Ovary (tissue), 3 donors: Measurements from ENCODE around the gene GPX2.

ENCODE experiments used
- POLR2A ChIP-seq: fragments of 450-650 bp; IDR thresholded peaks from one replicate; pipeline ENCODE4 v1.6.1; 2017; ENCODE audit warnings: antibody characterized with exemption, mild to moderate bottlenecking, moderate library complexity
- TF ChIP-seq, protein P1 (sequence below), 3 donors: fragments of 450-650 bp in 2 of 3; fragments of 200-600 bp in 1 of 3; IDR thresholded peaks; one replicate each; pipeline versions ENCODE4 v1.5.1 to v1.8.0; 2016 to 2022; ENCODE audit warnings: antibody characterized with exemption in 3 of 3, mild to moderate bottlenecking in 1 of 3
- donor health status: DM: no; HTN: no; CAD: no.

DNA sequence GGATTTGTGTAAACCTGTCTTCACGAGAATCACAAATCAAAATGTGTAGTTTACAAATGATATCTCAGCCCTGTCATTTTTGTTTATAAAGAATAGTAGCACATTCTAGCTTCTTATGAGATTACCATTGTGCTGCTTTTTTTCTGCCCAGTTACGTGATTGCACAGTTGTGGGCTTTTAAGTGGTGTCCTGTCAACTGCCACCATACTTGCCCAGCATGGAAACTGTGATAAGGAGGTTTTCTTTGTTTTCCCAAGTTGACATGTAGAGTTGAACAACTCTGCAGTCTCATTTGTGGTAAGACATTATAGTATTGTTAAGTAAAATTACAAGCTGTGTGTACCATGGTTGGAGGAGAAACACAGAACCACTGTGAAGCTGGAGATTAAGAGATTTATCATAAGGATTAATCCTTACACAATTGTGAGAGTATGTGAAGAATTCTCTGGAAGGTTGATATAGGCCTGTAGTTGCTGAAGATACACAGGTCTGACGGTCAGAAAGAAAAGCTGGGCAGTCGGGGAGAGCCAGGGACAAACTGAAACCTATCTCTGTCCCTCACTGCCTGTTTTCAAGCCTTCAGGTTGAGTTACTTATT lies 16.0 kb downstream of the GPX2 start:
- no peak for TF ChIP-seq POLR2A
- TF ChIP-seq, protein P1, sequence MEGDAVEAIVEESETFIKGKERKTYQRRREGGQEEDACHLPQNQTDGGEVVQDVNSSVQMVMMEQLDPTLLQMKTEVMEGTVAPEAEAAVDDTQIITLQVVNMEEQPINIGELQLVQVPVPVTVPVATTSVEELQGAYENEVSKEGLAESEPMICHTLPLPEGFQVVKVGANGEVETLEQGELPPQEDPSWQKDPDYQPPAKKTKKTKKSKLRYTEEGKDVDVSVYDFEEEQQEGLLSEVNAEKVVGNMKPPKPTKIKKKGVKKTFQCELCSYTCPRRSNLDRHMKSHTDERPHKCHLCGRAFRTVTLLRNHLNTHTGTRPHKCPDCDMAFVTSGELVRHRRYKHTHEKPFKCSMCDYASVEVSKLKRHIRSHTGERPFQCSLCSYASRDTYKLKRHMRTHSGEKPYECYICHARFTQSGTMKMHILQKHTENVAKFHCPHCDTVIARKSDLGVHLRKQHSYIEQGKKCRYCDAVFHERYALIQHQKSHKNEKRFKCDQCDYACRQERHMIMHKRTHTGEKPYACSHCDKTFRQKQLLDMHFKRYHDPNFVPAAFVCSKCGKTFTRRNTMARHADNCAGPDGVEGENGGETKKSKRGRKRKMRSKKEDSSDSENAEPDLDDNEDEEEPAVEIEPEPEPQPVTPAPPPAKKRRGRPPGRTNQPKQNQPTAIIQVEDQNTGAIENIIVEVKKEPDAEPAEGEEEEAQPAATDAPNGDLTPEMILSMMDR (IDR thresholded peaks at IDR 0.05) = no peak
